ENCODE data around the gene RAB24. TPM values are rescaled to one million over a fixed set of nuclear protein-coding genes. Genes with fewer than 3 reads are reported as not detected.

RAB24 gene
- polyA plus RNA-seq, 1 donor: 23.7 TPM

Other genes with a start within 250 kb of the RAB24 start
- gene FGFR4, start 216.8 kb downstream of the RAB24 start, polyA plus RNA-seq (ENCODE audit: insufficient read length): 66.8 TPM
- 68.7 TPM for gene NSD1, start 169.9 kb downstream of the RAB24 start, polyA plus RNA-seq (ENCODE audit: insufficient read length)
- gene PRELID1, start 80 bp upstream of the RAB24 start, polyA plus RNA-seq (ENCODE audit: insufficient read length): 85.3 TPM
- 16.7 TPM for gene MXD3, start 8.2 kb upstream of the RAB24 start, polyA plus RNA-seq (ENCODE audit: insufficient read length)
- 118 TPM for gene LMAN2, start 47.9 kb upstream of the RAB24 start, polyA plus RNA-seq (ENCODE audit: insufficient read length)
- gene RGS14, start 54.2 kb upstream of the RAB24 start, polyA plus RNA-seq (ENCODE audit: insufficient read length): 11.1 TPM
- gene SLC34A1, start 80.7 kb upstream of the RAB24 start, polyA plus RNA-seq (ENCODE audit: insufficient read length): 200 TPM
- 2.0 TPM for gene PFN3, start 96.9 kb upstream of the RAB24 start, polyA plus RNA-seq (ENCODE audit: insufficient read length)
- 14.6 TPM for gene F12, start 105.8 kb upstream of the RAB24 start, polyA plus RNA-seq (ENCODE audit: insufficient read length)
- gene GRK6, start 123.0 kb upstream of the RAB24 start, polyA plus RNA-seq (ENCODE audit: insufficient read length): 24.2 TPM
- gene PRR7, start 143.1 kb upstream of the RAB24 start, polyA plus RNA-seq (ENCODE audit: insufficient read length): 1.0 TPM
- gene DBN1, start 169.9 kb upstream of the RAB24 start, polyA plus RNA-seq (ENCODE audit: insufficient read length): 175 TPM
- gene PDLIM7, start 193.9 kb upstream of the RAB24 start, polyA plus RNA-seq (ENCODE audit: insufficient read length): 107 TPM
- gene DOK3, start 206.1 kb upstream of the RAB24 start, polyA plus RNA-seq (ENCODE audit: insufficient read length): 5.3 TPM
- gene DDX41, start 213.2 kb upstream of the RAB24 start, polyA plus RNA-seq (ENCODE audit: insufficient read length): 94.7 TPM

Data from left kidney (tissue), 1 donor.